Panc1 (cell line): Measurements from ENCODE around the gene KCNAB2. TPM values are rescaled to one million over a fixed set of nuclear protein-coding genes. Genes with fewer than 3 reads are reported as not detected.

Experiments used
- ATAC-seq: fragments of 200-7000 bp; cut with Tn5 transposase; 2 replicates; pipeline ENCODE4 v1.9.1; 2020; ENCODE audit warnings: mild to moderate bottlenecking, moderate library complexity
- BruUV-seq: library from RNA; stranded (reverse); fragments of 400-500 nt; replicated peaks from 2 replicates; lab custom pipeline; 2021; lab: Mats Ljungman, UMichigan
- CTCF ChIA-PET: fragments of 300-600 bp; sonication (Branson Sonifier 250); formaldehyde crosslinking; loops from one replicate; lab custom pipeline; 2022; ENCODE audit warnings: antibody characterized with exemption; lab: Charles Lee
- POLR2A ChIA-PET: fragments of 300-600 bp; sonication (Branson Sonifier 250); formaldehyde crosslinking; loops from one replicate; lab custom pipeline; 2022; ENCODE audit warnings: antibody characterized with exemption; lab: Charles Lee
- DNase-seq: peaks from one replicate; pipeline ENCODE4 v3.0.0-alpha.2; 2010; ENCODE audit warnings: low read depth, low spot score
- H3K27ac ChIP-seq: 2 replicates; pipeline ENCODE4 v1.5.1; 2011; ENCODE audit warnings: mild to moderate bottlenecking, low read length, inconsistent platforms
- H3K27me3 ChIP-seq: fragments of 200-500 bp; sonication (Bioruptor generic); 2 replicates; pipeline ENCODE4 v1.6.0; 2014; ENCODE audit warnings: low read length, inconsistent platforms; ENCODE audit not compliant: control insufficient read depth, insufficient read depth
- H3K36me3 ChIP-seq: fragments of 200-500 bp; sonication (Bioruptor generic); 2 replicates; pipeline ENCODE4 v1.5.1; 2014; ENCODE audit warnings: inconsistent platforms, mild to moderate bottlenecking, low read length, moderate library complexity; ENCODE audit not compliant: control insufficient read depth, insufficient read depth
- H3K4me1 ChIP-seq: 2 replicates; pipeline ENCODE4 v1.5.1; 2011; ENCODE audit warnings: inconsistent platforms, mild to moderate bottlenecking, low read length, moderate library complexity; ENCODE audit not compliant: control insufficient read depth, insufficient read depth
- H3K4me3 ChIP-seq, 2 experiments: 2 replicates each; pipeline ENCODE4 v1.5.1; 2011 to 2012; ENCODE audit warnings: low read depth in 2 of 2, low read length in 2 of 2, mild to moderate bottlenecking in 2 of 2, inconsistent platforms in 1 of 2, moderate library complexity in 1 of 2
- H3K9me3 ChIP-seq: fragments of 200-500 bp; sonication (Bioruptor generic); 2 replicates; pipeline ENCODE4 v1.5.1; 2014; ENCODE audit warnings: low read depth, mild to moderate bottlenecking, inconsistent platforms, low read length, moderate library complexity; ENCODE audit not compliant: control insufficient read depth, insufficient read depth
- POLR2AphosphoS5 ChIP-seq: IDR thresholded peaks from 2 replicates; pipeline ENCODE4 v1.6.1; 2012; ENCODE audit warnings: mild to moderate bottlenecking, low read depth, low read length, moderate library complexity
- REST ChIP-seq, 2 experiments: IDR thresholded peaks; 2 replicates each; pipeline ENCODE4 v1.6.1; 2011 to 2012; ENCODE audit warnings: low read depth in 2 of 2, control low read depth in 1 of 2, low read length in 1 of 2, mild to moderate bottlenecking in 1 of 2, moderate library complexity in 1 of 2; ENCODE audit not compliant: insufficient read depth in 1 of 2
- SIN3A ChIP-seq: IDR thresholded peaks from 2 replicates; pipeline ENCODE4 v1.6.1; 2012; ENCODE audit warnings: low read depth, mild to moderate bottlenecking, low read length, moderate library complexity, borderline replicate concordance; ENCODE audit not compliant: insufficient read depth
- TCF7L2 ChIP-seq: IDR thresholded peaks from 2 replicates; pipeline ENCODE4 v1.6.1; 2011; ENCODE audit warnings: mild to moderate bottlenecking, low read depth, low read length, inconsistent platforms
- in situ Hi-C: cut with HindIII; loops from 2 replicates; pipeline ENCODE4 v1.10.0; 2016; ENCODE audit warnings: low sequenced_read_pairs, low pct_unique_long_range_greater_than_20kb
- intact Hi-C: fragments of 100-400 bp; cut with micrococcal nuclease; formaldehyde crosslinking; loops from one replicate; pipeline ENCODE4 v1.10.0; 2022; ENCODE audit not compliant: unreplicated experiment
- total RNA-seq: library from RNA; stranded (reverse); gene quantifications from one replicate; pipeline ENCODE4 v1.2.1, GENCODE V29; 2021; ENCODE audit not compliant: unreplicated experiment
- TF ChIP-seq, protein P1 (sequence below): fragments of 450-650 bp; IDR thresholded peaks from 2 replicates; pipeline ENCODE4 v1.5.1; 2017; ENCODE audit warnings: mild to moderate bottlenecking

KCNAB2 gene
- total RNA-seq, 1 experiment from 2014 or later, result 27.6 TPM

DNA sequence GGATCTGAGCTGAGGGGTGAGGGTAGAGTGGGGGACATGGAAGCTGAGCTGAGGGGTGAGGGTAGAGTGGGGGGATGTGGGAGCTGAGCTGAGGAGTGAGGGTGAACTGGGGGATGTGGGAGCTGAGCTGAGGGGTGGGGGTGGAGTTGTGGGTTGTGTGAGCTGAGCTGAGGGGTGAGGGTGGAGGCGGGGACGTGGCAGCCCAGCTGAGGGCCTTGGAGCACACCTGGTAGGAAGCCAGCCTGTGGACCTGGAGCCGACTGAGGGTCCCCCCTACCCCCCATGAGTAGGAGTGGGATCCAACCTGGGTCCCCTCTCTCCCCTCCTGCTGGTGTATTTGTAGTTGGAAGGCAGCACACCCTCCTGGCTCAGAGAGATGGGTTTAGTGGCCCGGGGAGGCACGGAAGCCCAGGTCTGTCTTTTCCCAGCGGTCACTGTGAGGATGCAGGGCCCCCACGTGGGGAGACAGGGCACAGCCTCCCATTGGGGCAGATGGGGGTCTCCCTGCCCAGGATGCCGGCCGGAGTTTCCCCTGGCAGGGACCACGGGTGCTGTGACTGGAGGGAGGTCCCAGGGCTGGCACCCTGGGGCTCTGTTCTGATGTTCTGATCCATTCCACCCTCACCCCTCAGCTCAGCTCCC, 40.3 kb upstream of the KCNAB2 start:
- POLR2A ChIA-PET, result interaction anchor here (0.6 kb wide), 1 partner anchor 22 kb away, joined by 13 read pairs; no protein-coding TSS in a partner anchor
- H3K9me3 ChIP-seq, result no peaks in the 10 kb centered on the region
- H3K4me1 ChIP-seq, result peaks cover 5% of the 10 kb centered on the region; the same call in 1 of the 2 replicates
- H3K27ac ChIP-seq, result no peak overlapping the region
- intact Hi-C loops (no loop called here), in situ Hi-C loops (no loop called here)
- CTCF ChIA-PET, result no interaction called here
- H3K4me3 ChIP-seq, result no peak overlapping the region
- H3K27me3 ChIP-seq, result no peaks in the 10 kb centered on the region
- ATAC-seq (no peak), DNase-seq (no peak)
- no peaks in the 10 kb centered on the region for H3K36me3 ChIP-seq
- BruUV-seq, result no TSS peak
- TF ChIP-seq SIN3A (no peak), TCF7L2 (no peak), POLR2AphosphoS5 (no peak), REST (IDR thresholded peaks at IDR 0.05; ENCODE audit: insufficient read depth in 1 of 2, low read depth in 2 of 2, low read length in 1 of 2) (no peak)
- TF ChIP-seq, protein P1, sequence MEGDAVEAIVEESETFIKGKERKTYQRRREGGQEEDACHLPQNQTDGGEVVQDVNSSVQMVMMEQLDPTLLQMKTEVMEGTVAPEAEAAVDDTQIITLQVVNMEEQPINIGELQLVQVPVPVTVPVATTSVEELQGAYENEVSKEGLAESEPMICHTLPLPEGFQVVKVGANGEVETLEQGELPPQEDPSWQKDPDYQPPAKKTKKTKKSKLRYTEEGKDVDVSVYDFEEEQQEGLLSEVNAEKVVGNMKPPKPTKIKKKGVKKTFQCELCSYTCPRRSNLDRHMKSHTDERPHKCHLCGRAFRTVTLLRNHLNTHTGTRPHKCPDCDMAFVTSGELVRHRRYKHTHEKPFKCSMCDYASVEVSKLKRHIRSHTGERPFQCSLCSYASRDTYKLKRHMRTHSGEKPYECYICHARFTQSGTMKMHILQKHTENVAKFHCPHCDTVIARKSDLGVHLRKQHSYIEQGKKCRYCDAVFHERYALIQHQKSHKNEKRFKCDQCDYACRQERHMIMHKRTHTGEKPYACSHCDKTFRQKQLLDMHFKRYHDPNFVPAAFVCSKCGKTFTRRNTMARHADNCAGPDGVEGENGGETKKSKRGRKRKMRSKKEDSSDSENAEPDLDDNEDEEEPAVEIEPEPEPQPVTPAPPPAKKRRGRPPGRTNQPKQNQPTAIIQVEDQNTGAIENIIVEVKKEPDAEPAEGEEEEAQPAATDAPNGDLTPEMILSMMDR, result no peak

DNA sequence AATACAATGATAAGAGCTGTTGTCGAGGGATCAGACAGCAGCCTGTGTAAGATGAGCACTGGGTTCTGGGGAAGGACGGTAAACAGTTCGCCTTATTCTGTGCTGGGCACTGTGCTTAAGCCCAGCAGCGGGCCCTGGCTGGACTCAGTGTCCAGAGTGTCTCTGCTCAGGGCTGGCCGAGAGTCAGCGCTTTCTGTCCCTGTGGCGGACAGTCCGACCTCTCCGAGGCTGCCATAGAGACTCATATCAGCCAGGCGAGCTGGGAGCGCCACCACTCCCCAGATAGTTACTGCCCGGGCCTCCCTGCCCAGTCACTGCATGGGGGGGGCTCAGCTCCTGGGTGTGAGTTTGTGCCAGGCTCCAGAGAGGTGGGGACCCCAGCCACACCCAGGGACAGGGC, 38.8 kb upstream of the KCNAB2 start:
- Histone ChIP-seq H3K4me3 (no peak overlapping the region), H3K27ac (no peak overlapping the region), H3K4me1 (peaks cover 2% of the 10 kb centered on the region; the same call in 1 of the 2 replicates), H3K9me3 (no peaks in the 10 kb centered on the region), H3K36me3 (no peaks in the 10 kb centered on the region), H3K27me3 (no peaks in the 10 kb centered on the region)
- CTCF ChIA-PET, result no interaction called here
- intact Hi-C loops, result no loop called here
- TF ChIP-seq TCF7L2 (no peak), REST (IDR thresholded peaks at IDR 0.05; ENCODE audit: insufficient read depth in 1 of 2, low read depth in 2 of 2, low read length in 1 of 2) (no peak), SIN3A (no peak), POLR2AphosphoS5 (no peak)
- TF ChIP-seq, protein P1, result no peak
- in situ Hi-C loops, result no loop called here
- no TSS peak for BruUV-seq
- POLR2A ChIA-PET, result no interaction called here
- ATAC-seq (peak; percentile 8; the same call in 1 of the 2 replicates), DNase-seq (no peak)
